T-helper 9 cell (primary cell): ENCODE results near the gene LRRN4.

Source experiments
- DNase-seq: peaks from one replicate; pipeline ENCODE4 v3.0.0-alpha.2; 2020
- total RNA-seq, 2 donors: gene quantifications; one replicate each; lab custom pipeline; 2026; lab: John Stamatoyannopoulos, UW

LRRN4 gene
- total RNA-seq = 0 to 0.07 reads per million in 2 donors

DNA sequence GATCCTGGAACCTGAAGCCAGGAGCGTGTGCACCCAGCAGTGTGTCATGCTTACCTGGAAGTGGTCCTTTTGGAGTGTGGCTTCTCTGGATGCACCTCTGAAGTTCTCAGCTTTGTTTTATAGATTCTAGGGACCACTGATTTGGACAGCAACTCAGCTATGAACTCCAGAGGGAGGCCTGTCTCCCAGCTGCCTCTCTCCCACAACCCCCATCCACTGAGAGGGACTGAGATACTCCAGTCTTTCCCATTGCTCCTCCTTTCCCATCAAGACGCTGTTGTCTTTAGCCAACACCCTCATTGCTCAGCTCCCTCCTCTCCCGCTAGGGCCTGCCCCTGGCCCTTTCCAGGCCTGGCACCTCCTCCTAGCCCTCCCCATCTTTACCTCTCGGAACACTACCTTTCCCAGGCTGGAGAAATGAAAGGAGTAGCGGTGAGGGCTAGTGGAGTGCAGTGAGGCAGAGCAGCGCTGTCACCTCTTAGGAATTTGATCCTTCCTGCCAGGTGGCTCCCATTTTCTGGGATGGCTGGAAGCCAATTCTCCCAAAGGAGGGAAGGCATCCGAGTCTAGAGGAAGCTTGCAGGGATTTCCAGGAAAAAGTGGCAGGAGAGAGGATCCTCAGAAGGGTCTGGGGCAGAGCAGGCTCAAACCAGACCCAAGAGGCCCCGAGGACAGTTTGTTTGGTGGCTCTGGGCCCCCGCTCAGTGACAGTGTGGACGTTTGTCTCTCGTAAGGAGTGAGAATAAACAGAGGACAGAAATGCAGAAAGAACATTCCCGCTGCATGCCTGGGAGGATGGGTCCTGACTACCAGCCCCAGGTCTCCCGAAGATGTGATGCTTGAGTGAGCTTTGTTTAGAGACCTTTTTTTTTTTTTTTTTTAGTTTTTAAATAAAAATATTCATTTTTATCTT, at the start of gene LRRN4:
Gene LRRN4, minus strand, starts transcription at position 285 of the 913 bp plus-strand sequence. CDS start 1,261 bp downstream, outside the sequence.
- DNase-seq = no peak

GRCh38 chr20:6103301-6103700, 49.4 kb upstream of the LRRN4 start:
- no peak for DNase-seq

DNA sequence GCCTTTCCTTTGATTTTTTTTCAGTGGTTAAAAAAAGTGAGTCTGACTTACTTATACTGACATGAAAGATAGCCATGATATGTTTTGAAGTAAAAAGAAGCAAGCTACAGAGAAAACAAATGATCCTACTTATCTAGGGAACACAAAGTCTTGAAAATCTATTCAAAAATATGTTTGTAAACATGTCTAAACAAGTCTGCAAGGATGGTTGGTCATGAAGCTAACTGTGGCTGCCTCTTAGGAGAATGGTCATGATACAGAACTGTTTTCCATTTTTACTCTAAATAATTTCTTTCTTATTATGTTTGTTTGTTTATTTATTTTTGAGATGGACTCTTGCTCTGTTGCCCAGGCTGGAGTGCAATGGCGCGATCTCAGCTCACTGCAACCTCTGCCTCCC, 47.5 kb upstream of the LRRN4 start:
- no peak for DNase-seq

DNA sequence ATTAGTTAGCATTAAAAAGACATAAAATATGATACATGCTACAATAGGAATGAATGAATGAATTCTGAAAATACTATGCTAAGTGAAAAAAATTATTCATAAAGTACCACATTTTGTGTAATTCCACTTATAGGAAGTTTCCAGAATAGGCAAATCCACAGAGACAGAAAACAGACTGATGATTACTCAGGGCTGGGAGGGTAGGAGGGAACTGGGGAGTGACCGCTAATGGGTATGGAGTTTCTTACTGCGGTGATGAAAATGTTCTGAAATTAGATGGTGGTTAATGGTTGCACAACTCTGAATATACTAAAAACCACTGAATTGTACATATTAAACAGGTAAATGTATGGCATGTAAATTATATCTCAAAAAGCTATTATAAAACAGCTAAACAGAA, 46.4 kb upstream of the LRRN4 start:
- no peak for DNase-seq

DNA sequence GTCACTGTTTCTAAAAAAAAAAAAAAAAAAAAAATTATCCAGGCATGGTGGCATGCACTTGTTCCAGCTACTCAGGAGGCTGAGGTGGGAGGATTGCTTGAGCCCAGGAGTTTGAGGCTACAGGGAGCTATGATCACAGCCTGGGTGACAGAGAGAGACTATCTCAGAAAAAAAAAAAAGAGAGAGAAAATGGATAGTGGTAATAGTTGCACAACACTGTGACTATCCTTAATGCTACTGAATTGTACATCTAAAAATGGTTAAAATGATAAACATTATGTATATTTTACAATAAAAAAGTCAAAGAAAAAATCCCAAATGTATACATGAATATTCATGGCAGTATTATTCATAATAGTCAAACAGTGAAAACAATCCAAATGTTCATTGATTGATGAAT, 46.0 kb upstream of the LRRN4 start:
- DNase-seq = no peak

GRCh38 chr20:6095409-6095808, 41.5 kb upstream of the LRRN4 start:
- no peak for DNase-seq

DNA sequence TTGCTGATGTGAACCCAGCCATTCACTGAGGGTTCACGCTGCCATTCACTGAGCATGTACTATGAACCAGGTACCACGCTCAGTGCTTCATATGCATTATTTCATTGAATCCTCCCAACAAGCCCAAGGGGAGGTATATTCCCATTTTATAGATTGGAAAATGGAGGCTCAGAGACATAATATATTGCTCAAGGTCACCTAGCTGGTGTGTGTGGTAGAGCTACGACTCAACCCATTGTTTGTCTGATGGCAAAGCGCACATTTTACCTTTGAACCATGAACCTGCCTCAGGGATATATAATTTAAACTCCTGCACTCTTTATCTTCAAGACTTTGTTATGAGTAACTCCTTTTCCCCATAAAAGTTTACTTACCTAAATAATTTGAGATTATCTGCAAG, 40.7 kb upstream of the LRRN4 start:
- no peak for DNase-seq

DNA sequence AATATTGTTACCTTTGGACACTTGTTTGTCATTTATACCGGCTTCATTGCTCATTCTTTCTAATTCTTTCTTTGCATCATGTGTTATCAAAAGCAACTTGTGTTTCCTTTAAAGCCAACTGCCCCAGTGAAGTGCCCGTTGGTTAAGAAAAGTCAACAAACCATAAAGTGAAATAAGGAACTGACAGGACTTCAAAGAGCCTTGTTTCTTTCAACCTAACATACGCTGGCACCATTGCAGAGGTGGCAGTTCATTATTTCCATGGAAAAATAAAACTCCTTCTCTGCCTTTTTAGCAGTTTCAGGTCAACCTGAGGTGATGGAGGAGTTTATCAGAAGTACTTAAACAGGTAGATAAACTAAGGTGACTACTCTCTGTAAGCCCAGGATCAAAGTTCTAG, 40.2 kb upstream of the LRRN4 start:
- DNase-seq = no peak

- no peak for DNase-seq
These were observed 37.8 kb upstream of the LRRN4 start for GRCh38 chr20:6091661-6092060.

DNA sequence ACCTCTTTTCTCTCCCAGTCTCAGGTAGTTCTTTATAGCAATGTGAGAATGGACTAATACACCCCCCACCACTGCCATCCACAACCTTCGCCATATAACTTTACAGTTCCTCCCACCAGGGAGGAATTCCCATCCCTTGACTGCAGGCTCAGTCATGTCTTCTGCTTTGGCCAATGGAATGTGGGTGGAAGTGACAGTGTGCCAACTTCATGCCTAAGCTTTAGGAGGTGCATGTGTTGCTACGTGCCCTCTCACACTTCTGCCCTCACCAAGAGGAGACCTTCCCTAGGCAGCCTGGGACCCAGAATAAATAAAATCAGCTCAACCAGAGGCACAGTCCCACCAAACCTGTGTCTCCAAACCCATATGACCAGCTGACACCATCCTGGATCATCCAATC, 33.0 kb upstream of the LRRN4 start:
- DNase-seq = no peak

GRCh38 chr20:6083926-6084325, 30.1 kb upstream of the LRRN4 start:
- no peak for DNase-seq

- DNase-seq = no peak
These were observed 27.4 kb upstream of the LRRN4 start for GRCh38 chr20:6081236-6081635.

DNA sequence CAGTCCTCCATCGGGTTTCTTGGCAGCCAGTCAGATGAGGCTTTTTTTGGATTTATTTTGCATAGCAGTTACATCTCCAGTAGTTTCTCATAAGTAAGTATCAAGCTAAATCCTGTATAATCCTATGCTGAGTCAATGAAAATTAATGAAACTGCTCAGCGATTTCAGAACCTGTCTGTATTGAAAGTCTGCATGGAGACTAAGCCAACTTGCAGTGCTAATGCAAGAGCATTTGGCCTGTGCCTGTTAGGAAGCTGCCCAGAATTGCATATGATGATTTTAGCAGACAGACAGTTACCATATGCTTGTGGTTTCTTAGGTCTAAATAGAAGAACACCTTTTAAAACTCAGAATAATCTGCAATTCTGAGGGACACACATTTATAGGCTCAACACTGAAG, 25.2 kb upstream of the LRRN4 start:
- no peak for DNase-seq

DNA sequence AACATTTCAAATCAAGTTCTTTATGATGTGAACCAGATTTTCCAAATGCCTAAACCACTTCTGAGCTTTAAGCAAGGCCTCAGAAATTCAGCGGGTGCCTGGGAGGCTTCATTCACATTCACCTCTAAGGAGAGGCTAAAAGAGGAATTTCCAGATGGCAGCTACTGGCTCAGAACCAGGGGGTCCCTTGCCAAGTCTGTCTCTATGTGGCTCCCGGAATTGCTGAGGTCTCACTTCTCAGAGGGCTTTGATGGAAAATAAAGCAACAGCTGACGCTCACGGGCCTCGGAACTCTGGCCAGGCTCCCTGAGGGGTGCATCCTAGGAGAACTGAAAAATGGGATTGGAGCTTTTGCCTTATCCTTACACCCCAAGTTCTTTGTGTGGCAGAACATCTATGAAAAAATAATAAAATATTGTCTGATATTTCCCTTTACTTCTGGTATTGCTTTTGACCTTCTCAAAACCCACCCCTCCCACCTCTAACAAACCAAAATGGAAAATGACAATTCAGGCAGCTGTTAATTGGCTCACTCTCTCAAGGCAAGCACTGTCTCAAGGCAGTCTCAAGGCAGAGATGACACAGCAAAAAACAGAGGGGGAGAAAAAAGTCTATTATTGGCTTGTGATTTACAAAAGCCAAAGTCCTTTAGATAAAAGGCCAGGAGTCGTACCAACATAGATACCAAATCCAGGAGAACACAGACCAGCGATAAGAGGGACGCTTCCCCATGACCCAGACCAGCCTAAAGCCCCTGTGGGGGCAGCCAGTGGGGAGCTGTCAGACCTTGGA, 21.8 kb upstream of the LRRN4 start:
- no peak for DNase-seq

DNA sequence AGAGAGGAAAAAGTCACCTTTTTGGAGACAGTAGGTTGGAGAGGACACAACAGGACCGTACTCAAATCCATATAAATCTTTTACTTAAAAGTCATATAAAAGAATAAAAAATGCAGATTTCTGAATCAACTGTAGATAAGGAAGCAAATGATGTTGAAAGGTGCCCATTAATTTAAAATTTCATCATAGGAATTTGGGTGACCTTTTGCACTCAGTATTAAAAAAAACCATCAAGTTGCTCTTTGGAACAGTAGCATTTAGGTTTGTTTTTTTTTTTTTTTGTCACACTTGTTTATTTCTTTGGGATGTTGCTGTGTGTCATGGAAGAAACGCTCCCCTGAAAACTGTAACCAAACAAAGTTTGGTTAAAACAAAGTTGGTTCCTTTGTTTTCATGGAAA, 20.9 kb upstream of the LRRN4 start:
- no peak for DNase-seq

DNA sequence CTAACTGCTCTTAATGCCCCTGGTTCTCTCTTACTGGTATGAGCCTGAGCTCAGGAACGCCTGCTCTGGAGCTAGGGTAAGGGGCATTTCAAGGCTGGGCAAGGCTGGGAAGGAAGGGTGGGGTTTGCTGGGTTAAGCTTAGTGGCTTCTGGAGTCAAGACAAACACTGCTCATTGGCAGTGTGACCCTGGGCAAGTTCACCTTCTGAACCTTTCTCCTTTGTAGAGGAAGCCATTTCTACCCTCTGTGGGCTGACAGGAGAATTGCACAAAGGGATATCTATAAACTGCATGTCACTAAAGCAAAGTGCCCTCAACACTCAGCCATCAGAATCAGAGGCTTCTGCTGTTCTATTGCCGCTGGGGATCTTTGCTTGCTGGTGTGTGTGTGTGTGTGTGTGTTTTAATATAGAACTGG, 20.3 kb upstream of the LRRN4 start:
- DNase-seq = no peak

DNA sequence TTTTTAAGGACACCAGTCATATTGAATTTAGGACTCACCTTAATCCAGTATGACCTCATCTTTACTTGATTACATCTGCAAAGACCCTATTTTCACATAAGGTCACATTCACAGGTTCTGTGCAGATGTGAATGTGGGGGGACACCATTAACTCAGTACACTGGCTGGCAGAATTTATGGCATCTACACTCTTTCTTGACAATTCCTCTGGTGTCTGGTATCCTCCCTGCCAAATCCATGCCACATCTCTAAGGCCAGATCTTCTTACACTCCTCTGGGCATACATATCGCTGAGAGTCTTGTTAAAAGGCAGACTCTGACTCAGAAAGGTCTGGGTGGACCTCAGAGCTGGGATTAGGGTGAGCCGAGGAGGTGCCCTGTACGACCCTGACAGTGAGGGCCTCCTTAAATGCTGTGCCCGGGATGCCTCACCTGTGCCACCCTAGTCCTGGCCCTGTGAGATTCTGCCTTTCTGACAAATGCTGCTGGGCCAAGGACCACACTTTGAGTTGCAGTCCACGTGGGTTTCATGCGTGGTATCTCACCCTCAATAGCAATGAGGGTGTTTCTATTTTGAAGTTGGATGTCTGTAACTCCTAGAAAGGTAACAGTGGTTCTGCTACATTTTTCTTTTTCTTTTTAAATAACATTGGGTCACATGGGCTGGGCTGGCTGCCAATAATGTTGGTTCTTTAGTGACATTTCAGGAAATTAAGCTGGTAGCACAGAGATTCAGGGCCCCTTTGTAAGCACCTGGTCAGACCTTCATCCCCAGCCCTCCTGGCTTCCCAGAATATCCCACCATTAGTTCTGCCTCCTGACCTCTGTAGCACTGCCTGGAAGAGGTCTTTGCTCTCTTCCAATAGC, 17.2 kb upstream of the LRRN4 start:
- no peak for DNase-seq

- DNase-seq = no peak
These were observed 15.8 kb upstream of the LRRN4 start for GRCh38 chr20:6069669-6070068.

DNA sequence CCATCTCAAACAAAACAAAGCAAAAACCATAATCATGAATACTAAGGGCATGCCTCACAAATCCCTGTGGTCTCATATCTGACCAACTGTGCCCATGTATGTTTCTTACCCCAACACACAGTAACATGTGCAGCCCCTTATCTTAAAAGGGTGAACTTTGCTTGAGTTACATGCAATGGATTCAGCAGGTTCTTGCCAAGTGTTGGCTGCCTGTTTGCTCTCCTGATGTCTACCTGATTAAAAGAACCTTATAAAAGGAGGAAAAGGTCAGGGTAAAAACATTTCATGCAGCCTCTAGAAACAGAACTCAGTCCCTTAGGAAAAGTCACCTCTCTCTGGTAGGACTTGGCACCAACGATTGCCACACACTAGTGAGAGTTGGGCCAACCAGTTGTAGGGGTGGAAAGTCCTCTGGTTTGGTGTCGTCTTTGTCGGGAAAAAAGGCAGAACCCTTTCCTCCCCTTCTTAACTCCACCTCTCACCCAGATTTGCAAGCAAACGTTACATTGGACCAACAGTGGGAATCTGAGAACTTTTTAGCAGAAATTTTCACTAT, 14.0 kb upstream of the LRRN4 start:
- no peak for DNase-seq

DNA sequence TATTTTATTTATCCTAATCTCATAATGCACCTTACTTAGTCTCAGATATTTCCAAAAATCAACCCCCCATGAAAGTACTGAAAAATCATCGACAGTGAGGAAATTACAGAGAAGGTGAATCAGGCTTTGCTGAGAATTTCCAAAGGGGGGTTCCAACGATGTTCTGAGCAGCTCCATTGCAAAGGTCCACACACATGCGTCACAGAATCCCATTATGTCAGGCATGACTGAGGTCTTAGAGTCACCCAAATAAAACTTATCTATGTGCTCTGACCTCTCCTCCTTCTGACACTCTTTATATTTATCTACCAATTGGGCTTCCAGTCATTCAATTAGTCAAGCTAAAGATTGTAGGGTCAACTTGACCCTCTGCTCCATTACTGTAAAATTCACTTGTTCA, 12.7 kb upstream of the LRRN4 start:
- DNase-seq = no peak

GRCh38 chr20:6061544-6061943, 7.7 kb upstream of the LRRN4 start:
- DNase-seq = no peak

DNA sequence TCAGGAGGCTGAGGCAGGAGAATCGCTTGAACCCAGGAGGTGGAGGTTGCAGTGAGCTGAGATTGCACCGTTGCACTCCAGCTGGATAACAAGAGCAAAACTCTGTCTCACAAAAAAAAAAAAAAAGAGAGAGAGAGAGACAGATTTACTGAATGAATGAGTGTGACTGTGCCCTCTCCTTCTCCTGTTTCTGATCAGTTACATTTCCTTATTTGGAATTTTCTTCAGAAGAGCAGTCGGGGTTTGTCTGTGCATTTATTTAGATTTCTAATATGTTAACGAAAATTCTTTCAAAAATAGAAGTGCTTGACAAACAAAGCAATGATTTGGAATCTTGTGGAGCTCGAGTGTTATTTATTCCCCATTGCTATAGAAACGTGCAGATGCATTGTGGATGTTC, 6.4 kb upstream of the LRRN4 start:
- no peak for DNase-seq
